ENCODE data around the gene RFX4.
"Not testable (repeated sequence)": the region's sequence is repeated elsewhere in the genome, so short reads cannot be mapped to it uniquely, and the experiment has no call there.

Gene RFX4

DNA sequence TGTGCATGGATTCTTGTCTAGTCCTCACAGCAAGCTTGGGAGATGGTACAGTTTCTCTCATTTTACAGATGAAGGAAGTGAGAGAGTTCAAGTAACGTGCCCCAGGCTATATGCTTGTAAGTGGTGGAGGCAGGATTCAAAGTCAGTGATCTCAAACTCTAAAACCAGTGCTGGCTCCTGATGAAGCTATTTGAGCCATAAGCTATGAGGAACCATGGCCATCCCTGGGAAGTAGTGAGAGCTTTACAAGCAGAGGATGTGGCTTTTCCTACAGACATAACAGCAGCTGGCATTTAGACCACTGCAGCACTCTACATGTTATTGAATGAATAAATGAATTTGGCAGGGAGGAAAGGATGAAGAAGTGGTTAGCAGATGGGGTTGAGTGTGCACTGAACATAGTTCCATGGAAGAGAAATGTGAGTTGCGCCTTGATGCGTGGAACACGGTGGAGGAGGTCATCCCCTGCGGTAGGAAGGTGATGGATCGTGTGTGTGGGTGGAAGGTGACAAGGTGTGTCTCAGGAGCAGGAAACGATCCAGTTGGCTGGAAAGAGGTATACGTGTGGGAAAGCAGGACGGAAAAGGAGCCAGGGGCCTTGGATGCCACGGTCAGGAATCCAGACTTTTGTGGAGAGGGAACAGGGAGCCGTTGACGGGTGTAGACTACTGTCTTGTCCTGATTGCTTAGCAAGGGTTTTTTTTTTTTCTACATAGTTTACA is 65.2 kb downstream of the RFX4 start:
- no peak for DNase-seq

DNA sequence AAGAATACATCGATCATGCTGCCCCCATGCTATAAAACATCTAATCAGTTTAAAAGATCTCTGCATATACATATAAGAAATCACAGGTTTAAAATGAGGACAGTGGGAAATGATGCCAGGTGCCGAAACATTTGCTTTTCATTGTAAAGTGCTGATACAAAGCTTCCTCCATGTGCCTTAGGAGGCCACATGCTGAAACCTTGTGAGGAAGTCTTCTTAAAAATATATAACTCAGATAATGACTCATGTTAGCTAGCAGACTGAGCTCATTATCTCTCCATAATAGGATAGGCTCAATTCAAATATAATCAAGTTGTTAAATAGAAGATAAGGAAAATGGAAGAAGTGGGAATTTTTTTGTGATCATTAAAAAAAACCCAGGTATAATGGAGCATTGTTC is 65.9 kb downstream of the RFX4 start:
- no peak for DNase-seq

DNA sequence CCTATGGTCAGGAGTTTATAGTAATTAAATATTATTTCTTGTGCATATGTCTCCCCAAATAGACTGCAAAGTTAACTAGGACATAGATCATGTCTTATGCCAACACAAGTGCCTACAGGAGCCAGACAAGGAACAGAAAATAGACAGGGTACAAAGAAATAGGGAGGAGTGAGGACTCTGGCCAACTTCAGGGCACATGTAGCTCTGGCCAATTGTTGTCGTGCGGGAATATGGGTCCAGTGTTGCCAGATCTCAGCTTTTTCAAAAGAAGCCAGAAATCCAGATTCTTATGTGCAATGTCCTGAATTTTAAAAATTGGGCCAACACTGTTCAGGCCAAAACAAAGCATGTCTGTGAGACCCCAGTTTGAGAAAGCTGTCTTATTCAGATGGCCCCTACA is 68.7 kb downstream of the RFX4 start:
- DNase-seq = no peak

DNA sequence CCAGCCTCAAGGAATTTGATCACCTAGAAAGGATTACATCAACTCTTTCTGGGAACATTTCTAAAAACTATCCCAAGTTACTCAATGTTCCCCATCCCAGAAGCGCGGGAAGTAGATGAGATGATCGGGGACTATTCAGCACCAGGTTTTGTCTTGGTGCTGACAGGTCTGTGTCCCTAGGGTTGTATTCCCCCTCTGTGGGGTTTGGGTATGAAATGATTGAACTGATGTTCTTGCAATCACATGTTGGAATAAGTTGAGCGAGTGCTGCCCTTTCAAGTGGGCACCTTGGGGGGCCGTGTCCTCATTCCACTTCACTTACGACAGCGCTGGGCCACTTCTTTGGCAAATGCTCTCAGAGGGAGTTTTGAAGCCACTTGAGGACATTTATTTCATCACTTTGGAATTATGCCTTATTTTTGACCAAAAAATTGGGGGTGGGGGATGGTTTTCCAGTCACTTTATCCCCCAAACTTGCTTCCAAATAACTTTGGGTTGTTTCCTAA is 69.8 kb downstream of the RFX4 start:
- no peak for DNase-seq

DNA sequence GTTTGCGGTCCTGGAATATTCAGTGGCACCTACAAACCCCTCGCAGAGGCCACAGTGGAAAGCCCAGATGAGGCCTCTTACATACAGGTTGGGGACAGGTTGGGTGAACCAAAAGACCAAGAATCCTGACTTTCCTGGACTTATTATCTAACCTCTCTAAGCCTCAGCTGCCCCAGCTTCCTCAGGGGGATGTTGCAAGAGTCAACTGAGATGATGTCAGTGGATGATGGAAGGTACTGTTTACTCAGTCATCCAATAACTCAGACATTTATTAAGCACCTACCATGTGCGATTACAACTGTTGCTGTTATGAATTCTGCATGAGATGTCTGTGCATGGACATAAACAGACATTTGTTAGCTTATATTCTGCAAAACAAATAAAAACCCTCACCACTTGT is 72.8 kb downstream of the RFX4 start:
- no peak for DNase-seq

DNA sequence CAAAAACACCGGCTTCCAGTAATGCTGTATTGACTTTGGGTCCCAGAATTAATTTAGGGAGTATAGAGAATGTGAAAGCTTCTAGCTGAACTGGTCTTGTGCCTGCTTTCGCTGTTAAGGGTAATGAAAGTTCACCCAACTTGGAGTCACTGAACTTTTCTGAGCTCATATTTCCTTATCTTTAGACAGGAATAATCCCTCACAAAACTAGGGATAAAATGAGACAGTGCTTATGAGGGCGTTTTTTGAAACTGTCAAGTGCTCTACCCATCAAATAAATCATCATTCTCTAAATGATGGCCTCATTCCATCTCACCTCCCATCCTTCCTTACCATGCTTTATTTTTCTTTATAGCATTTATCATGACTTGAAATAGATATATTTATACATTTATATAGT is 74.7 kb downstream of the RFX4 start:
- DNase-seq = no peak

DNA sequence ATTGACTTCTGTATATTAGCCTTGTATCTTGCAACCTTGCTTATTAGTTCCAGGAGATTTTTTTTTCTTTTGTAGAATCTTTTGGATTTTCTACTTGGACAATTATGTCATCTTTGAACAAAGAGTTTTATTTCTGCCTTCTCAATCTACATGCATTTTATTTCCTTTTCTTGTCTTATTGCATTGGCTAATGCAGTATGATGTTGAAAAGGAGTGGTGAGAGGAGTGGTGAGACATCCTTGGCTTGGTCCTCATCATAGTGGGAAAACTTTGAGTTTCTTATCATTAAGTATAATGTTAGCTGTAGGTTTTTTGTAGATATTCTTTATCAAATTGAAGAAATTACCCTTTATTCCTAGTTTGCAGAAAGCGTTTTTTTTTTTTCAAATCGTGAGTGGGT is 80.6 kb downstream of the RFX4 start:
- no peak for DNase-seq

DNA sequence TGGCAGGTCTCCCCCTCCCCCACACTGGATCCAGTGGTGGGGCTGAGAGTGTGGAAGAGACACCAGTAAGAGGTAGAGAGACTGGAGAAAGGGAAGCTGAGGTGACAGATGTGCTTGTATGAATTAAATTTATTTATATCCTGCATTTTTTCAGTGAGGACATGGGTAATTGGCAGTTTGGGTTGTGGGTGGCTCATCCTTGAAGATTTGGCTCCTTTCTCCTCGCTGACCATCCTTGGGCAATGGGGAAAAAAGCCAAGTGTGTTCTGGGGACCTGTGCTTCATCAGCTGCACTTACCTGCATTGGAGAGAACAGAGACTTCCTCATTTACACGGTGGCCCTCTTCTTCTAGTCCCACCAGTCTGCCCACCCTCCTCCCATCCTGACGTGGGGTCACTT is 86.4 kb downstream of the RFX4 start:
- DNase-seq = no peak

DNA sequence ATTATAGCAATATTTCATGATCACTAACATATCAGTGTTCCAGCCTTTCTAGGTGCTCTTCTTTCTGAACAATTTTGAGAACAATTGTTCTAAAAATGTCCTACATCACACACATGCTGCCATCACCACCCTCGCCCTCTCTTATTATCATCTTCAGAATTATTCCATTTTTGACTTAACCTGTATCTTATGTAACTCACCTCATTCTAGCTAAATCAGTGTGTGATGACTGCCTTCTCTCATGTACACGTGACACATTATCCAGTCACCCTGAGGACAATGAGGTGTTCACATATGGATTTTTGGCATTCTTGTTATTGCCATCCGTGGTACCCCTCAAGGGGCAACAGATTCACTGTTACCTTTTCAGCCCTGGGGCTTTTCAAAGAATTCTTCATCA is 87.3 kb downstream of the RFX4 start:
- no peak for DNase-seq

DNA sequence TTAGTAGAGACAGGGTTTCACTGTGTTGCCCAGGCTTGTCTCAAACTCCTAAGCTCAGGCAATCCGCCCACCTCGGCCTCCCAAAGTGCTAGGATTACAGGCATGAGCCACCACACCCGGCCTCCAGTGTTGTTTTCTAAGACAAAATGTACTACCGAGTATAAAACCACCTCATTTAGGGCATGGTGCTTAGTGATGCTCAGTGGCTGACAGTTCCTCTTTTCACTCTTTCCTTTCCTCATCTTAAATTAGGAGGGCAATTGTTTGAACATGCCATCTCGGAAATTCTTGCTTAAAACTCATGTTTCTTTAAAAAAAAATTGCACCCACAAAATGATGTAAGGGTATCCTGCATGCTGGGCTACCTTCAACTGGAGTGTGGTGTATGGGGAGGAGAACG is 89.0 kb downstream of the RFX4 start:
- no peak for DNase-seq

DNA sequence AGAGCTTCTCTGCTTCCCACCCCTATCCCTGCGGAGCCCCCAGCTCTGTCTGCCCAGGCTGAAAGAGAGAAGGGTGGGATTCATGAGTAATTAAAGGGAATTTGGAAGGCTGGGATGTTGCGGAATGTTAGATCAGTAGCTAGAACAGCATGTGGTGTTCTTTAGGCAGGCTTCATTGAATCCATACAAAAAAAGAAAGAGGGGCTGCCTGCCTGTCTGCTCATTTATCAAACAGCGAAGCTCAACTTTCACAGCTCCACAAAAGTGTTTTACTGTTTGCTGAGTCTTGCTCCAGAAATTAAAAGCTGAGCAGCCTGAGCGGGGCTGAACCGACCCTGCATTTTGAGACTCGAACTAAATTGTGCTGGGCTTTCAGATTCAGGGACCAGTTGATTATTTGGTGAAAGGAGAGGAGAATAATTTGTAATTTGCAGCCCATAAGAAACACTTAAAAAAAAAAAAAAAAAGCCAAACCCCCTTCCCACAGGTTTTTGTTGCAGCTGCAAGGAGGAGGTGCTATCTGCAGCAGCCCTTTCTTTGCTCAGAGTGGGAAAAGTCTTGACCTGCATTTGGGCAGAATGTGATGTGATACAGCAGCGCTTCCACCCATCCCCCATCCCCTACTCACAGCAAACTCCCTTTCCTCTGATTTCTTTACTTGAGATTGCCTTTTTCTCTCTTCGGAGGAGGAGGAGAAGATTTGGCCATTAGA is 89.7 kb downstream of the RFX4 start:
- DNase-seq = no peak

DNA sequence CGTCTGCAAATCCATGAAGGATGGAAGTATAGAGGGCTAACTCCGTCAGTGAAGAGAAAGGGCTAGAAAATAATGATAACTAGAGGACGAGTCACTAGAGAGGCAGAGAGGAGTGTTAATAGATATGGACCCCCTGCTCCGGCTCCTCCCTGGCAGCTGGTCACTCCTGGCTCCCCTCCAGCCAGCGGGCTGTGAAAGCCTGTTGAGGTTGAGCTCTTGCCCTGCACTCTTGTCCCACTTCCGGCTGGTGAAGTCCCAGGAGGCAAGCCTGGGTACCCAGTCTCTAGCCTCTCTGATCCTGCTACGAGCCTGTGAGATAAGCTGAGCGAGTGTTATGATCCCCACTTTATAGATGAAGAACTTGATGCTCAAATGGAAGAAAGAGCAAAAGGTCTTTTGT is 90.3 kb downstream of the RFX4 start:
- no peak for DNase-seq

DNA sequence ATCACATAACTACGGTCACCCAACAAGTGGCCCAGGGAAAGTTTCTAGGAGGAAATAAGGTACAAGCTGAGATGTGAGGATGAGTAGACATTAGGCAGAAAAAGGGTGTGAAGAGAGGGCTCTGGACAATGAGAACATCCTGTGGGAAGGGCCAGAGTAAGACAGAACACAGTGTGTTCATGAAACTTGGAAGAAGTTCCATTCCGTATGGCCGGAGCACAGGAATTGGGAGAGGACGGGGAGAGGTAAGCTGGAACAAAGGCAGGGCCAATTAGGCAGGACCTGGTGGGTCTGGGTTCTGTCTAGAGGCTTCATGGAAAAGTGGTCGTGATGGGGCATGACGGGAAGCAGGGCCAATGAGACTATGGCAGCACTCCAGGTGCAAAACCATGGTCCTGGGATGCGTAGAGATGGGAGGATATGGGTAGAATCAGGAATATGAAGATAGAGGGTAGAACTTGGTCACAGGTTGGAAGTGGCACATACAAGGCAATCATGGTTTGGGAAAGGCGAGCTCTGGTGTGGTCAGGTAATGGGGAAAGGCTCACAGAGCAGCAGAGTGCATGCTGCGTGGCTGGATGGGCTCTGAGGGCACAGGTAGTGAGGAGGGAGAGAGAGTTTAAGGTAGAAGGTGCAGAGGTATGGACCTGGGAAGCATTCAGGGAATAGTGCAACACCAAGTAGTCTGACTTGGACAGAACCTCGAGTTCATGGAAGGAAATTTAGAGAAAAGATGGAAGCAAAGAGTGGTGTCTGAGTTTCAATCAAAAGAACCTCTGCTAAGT is 93.0 kb downstream of the RFX4 start:
- DNase-seq = no peak

DNA sequence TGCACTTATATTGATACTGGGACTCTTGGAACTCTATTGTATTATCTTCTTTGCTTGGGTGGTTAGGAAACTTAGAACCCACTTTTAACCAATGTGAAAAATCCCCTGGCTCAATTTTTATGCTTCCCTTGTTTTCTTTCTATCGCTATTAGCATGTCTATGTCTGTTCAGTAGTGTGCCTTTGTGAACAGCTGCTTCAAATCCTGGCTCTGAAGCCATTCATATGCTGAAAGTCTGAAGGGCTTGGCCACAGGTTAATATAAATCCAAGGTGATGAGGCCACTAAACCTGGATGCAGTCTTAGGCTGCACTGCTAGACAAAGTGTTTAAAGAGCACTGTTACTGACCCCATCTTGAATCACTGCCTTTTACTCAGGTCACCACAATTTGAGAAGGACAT is 96.8 kb downstream of the RFX4 start:
- DNase-seq = no peak

DNA sequence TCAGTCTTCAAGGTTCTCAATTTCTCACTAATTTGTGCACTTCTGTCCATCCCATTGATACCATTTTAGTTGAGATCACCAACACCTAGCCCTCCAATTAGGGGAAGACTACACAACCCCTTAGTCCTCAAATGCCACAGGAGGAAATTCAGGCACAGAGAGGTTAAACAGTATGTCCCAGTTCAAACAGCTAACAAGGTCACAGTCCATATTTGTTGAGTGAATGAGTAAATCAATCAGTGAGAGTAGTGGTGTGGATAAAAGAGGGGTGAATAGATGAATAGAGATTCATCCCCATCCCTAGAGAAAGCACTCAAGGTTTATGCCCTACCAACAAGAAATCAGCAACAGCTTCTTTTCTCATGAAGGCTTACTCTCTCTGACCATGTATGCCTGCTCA is 97.5 kb downstream of the RFX4 start:
- DNase-seq = no peak

DNA sequence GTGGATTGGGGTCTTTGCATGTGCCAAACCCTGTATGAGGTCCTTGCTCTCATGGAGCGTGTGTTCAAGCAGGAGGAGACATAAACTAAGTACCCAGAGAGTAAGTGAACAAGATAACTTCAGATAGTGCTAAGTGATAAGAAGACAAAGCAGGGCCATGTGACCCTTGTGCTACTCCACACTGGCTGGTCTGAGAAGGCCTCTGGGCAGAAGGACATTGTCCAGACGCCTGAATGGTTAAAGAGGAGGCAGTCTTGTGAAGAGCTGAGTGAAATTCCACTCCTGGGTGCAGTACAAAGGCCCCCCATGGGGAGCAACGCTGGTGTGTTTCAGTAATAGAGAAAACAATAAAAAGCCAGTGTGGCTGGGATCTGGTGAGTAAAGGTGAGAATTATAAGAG is 98.4 kb downstream of the RFX4 start:
- no peak for DNase-seq

DNA sequence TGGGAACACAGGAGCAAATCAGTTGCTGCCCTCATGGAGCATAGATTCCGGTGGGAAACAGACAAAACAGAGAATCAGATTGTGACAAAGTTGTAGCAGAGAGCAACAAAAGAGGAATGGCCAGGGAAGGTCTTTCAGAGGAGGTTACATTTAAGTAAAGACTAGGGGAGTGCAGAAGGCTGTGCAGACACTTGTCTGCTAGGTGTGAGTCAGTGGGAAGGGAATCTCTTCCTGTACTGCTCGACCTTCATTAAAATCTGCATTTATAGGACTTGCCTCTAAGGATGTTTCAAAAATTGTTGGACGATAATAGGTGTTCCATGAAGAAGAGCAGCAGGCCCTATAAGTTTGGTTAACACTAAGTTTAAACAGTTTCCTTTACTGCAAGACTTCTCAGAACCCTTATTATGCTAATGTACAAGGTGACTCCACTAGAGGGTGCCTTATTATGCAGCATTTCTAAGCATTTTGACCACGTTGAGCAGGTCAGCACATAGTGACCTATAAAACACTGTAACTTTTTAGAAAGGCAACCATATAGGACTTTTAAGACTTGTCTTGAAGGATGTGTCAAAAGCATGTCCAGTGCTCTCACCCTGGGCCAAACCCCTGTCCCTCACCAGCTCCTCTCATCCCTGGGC is 99.9 kb downstream of the RFX4 start:
- no peak for DNase-seq

DNA sequence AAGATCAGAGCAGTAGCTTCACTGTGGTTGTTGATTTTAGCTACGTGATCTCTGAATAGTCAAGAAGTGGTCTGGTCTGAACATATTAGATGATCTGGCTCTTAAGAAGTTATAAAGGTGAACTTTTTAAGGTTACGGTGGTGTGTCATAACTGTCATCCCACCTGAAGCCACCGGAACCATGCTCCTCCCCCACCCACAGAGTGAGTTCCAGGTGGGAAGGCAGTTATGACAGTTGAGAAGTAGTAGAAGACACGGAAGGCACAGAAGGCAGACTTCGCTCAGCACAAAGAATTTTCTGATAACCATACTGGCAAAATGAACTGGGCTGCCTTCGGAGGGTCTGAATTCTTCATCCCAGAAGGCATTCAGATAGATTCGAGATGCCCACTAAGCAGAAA is 101.7 kb downstream of the RFX4 start:
- DNase-seq = no peak

DNA sequence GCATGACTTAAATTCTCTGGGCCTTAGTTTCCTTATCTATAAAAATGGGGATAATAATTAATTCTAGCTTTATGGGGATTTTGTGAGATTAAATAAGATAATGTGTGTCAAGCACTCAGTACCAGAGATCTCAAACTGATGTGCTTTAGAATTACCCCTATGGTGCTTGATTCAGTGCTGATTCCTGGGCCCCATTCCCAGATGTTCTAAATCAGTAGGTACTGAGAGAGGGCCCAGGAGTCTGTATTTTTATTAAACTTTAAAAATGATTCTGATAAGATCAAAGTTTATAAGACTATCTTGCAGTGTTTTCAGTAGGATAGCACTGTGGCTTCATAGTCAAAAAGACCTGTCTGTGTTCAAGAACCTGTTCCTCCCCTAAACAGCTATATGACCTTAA is 102.6 kb downstream of the RFX4 start:
- no peak for DNase-seq

DNA sequence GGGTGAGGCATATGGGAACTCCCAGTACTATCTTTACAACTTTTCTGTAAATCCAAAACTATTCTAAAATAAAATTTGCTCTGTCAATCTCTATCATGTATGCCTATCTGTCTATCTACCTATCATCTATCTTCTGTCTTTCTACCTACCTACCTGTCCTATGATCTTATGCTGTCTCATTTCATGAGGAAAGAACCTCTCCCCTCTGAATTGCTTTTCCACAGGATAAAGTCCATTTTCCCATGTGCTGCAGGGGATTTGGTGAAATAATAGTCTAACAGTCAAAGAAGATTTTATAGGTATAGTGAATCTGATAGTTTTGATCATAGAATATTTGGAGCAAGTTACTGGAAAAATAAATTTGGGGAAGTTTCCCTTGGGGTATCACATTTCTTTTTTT is 104.9 kb downstream of the RFX4 start:
- no peak for DNase-seq

DNA sequence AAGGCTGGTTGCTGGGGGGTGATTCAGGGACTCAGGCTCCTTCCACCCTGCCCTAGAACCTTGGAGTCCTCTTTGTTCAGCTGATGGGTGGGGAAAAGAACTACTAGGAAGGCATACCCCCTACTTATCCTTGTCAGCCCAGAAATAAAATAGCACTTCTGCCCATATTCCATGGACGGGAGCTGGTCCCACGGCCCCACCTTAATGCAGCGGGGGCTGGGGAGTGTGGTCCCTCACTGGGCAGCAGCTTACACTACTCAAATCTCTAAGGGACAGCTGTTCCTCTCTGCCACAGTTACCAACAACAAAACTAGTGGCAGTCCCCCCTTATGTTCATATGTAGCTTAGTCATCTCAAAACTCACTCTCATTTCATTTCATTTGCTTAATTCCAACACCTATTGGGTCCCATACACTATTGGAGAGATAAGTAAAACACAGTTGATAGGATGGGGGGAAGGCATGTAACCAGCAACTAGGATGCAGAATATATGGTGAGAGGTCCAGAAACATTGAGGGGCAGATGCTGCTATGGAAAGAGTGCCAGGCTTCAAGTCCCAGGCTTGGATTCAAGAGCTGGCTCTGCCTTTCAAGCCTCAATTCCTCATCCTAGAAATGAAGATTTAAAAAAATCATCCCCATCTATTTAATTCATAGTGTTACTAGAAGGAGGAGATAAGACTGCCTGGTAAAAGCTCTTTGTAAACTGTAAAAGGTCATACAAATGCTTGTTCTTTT is 107.9 kb downstream of the RFX4 start:
- no peak for DNase-seq

DNA sequence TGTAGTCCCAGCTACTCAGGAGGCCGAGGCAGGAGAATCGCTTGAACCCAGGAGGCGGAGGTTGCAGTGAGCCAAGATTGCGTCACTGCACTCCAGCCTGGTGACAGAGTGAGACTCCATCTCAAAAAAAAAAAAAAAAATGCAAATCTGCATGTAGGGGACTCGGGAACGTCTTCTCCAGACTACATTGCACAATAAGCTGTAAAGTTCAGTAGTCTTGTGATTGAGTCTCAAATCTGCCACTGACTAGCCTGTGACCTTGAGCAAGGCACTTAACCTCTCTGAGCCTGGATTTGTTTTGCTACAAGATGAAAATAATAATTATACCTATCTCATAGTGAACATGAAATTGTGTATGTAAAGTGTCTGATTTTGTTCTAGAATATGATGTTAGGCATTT is 109.2 kb downstream of the RFX4 start:
- not testable (repeated sequence) for DNase-seq
